ENCODE data around the gene AP3B1.

GRCh38 chr5:78182838-78183237 lies 111.7 kb downstream of the AP3B1 start:
- no peak for TF ChIP-seq POLR2A (IDR thresholded peaks at IDR 0.05)
- TF ChIP-seq CTCF (IDR thresholded peaks at IDR 0.05), result no peak
